Vagina (tissue), 2 donors: ENCODE data around the gene GNPTG. TPM values are rescaled to one million over a fixed set of nuclear protein-coding genes. Genes with fewer than 3 reads are reported as not detected.

ENCODE experiments used
- DNase-seq, 2 donors: peaks; one replicate each; pipeline ENCODE4 v3.0.0-alpha.2; 2017; ENCODE audit errors: extremely low spot score in 2 of 2
- H3K27ac ChIP-seq: fragments of 200-600 bp; sonication (generic); one replicate; pipeline ENCODE4 v1.5.1; 2019
- H3K27me3 ChIP-seq: fragments of 200-600 bp; sonication (generic); one replicate; pipeline ENCODE4 v1.5.1; 2019
- H3K36me3 ChIP-seq, 2 donors: fragments of 200-600 bp; sonication (generic); one replicate each; pipeline ENCODE4 v1.5.1; 2017 to 2019
- H3K4me1 ChIP-seq: fragments of 200-600 bp; sonication (generic); one replicate; pipeline ENCODE4 v1.5.1; 2019
- H3K4me3 ChIP-seq, 2 donors: fragments of 200-600 bp; sonication (generic); 1 replicate in 1 of 2; 2 replicates in 1 of 2; pipeline ENCODE4 v1.5.1; 2016 to 2019
- H3K9me3 ChIP-seq: fragments of 200-600 bp; sonication (generic); one replicate; pipeline ENCODE4 v1.5.1; 2019
- POLR2A ChIP-seq, 2 donors: fragments of 450-650 bp; IDR thresholded peaks; one replicate each; pipeline ENCODE4 v1.6.1; 2017; ENCODE audit warnings: antibody characterized with exemption in 2 of 2, mild to moderate bottlenecking in 2 of 2, moderate library complexity in 2 of 2
- POLR2AphosphoS5 ChIP-seq, 2 donors: sonication (generic); formaldehyde crosslinking; IDR thresholded peaks; one replicate each; pipeline ENCODE4 v1.9.0; 2017; ENCODE audit warnings: antibody characterized with exemption in 2 of 2, mild to moderate bottlenecking in 2 of 2, low read depth in 1 of 2; ENCODE audit not compliant: insufficient read depth in 1 of 2
- intact Hi-C: fragments of 100-400 bp; cut with DNase I; formaldehyde crosslinking; loops from one replicate; pipeline ENCODE4 v1.15.1; 2023
- total RNA-seq: library from RNA; depleted of rRNA; stranded (reverse); fragments of >200 nt; gene quantifications from one replicate; pipeline ENCODE4 v1.2.3, GENCODE V29; 2016
- TF ChIP-seq, protein P1 (sequence below), 3 experiments: fragments of 450-650 bp in 2 of 3; fragments of 200-600 bp in 1 of 3; sonication (generic) in 1 of 3; IDR thresholded peaks; one replicate each; pipeline ENCODE4 v1.5.1; 2017 to 2019; ENCODE audit warnings: antibody characterized with exemption in 3 of 3, mild to moderate bottlenecking in 2 of 3, moderate library complexity in 2 of 3

The GNPTG gene
- total RNA-seq, 1 donor from 2014 or later: 63.3 TPM

DNA sequence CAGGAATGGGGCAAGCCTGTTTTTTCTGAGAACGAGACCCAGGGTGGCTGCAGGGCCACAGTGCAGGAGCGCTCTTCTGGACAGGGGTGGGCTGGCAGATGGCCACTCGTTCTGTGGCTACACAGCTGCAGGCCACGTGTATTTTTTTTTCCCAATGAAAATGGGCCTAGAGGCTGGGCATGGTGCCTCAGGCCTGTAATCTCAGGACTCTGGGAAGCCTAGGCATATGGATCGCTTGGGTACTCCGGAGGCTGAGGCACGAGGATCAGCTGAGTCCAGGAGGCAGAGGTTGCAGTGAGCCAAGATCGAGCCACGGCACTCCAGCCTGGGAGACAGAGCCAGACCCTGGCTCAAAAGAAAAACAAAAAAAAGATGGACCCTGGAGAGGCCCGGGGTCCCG lies 56.0 kb downstream of the GNPTG start:
- peak overlapping the region; percentile 34 for H3K27ac ChIP-seq
- H3K9me3 ChIP-seq: no peaks in the 10 kb centered on the region
- H3K4me1 ChIP-seq: peaks cover 40% of the 10 kb centered on the region
- H3K27me3 ChIP-seq: no peaks in the 10 kb centered on the region
- TF ChIP-seq, protein P1, sequence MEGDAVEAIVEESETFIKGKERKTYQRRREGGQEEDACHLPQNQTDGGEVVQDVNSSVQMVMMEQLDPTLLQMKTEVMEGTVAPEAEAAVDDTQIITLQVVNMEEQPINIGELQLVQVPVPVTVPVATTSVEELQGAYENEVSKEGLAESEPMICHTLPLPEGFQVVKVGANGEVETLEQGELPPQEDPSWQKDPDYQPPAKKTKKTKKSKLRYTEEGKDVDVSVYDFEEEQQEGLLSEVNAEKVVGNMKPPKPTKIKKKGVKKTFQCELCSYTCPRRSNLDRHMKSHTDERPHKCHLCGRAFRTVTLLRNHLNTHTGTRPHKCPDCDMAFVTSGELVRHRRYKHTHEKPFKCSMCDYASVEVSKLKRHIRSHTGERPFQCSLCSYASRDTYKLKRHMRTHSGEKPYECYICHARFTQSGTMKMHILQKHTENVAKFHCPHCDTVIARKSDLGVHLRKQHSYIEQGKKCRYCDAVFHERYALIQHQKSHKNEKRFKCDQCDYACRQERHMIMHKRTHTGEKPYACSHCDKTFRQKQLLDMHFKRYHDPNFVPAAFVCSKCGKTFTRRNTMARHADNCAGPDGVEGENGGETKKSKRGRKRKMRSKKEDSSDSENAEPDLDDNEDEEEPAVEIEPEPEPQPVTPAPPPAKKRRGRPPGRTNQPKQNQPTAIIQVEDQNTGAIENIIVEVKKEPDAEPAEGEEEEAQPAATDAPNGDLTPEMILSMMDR (IDR thresholded peaks at IDR 0.05): no peak
- TF ChIP-seq POLR2A (IDR thresholded peaks at IDR 0.05) (no peak), POLR2AphosphoS5 (IDR thresholded peaks at IDR 0.05; ENCODE audit: insufficient read depth in 1 of 2, low read depth in 1 of 2) (no peak)
- H3K4me3 ChIP-seq: peak overlapping the region; percentile 44 to 45
- peaks cover 0 to 33% of the 10 kb centered on the region in 2 donors for H3K36me3 ChIP-seq
- intact Hi-C loops: no loop called here
- DNase-seq: no peak

DNA sequence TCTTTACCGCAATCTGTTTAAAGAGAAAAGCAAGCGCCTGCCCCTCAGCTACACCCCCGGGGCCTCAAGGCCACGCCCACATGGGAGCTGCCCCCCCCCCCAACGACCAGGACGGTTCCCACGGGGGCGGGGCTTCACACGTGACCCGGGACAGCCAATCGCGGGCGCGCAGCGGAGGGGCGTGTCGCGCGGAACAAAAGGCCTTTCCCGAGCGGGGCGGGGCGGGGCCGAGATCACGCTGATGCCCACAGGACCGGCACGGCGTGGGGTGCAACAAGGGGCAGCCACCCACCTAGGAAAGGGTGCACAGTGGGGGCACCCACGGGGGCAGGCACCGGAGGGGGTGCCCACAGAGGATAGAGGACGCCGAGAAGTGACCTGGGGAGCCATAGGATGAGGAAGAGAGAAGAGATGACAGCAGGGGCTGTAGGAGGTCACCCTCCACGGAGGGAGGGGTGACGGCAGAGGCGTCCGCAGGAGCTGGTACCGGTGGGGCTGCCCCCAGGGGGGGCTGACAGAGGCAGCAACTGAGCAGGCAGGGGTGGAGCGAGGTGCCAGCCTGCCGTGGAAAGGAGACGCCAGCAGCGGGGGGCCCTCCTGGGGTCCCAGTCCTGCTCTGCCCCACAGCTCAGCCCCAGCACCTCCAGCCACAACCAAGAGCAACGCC lies 56.6 kb downstream of the GNPTG start:
- Histone ChIP-seq H3K4me3 (peak overlapping the region; percentile 44 to 45), H3K27ac (peak overlapping the region; percentile 34), H3K4me1 (peaks cover 45% of the 10 kb centered on the region), H3K36me3 (peaks cover 0 to 29% of the 10 kb centered on the region in 2 donors), H3K9me3 (no peaks in the 10 kb centered on the region), H3K27me3 (no peaks in the 10 kb centered on the region)
- intact Hi-C loops: no loop called here
- TF ChIP-seq POLR2AphosphoS5 (IDR thresholded peaks at IDR 0.05; ENCODE audit: insufficient read depth in 1 of 2, low read depth in 1 of 2): peak; percentile 54 to 81
- no peak for TF ChIP-seq POLR2A (IDR thresholded peaks at IDR 0.05)
- TF ChIP-seq, protein P1 (IDR thresholded peaks at IDR 0.05): peak in 1 of 3 experiments; percentile 17
- peak in 1 of 2 donors; percentile 93 for DNase-seq

DNA sequence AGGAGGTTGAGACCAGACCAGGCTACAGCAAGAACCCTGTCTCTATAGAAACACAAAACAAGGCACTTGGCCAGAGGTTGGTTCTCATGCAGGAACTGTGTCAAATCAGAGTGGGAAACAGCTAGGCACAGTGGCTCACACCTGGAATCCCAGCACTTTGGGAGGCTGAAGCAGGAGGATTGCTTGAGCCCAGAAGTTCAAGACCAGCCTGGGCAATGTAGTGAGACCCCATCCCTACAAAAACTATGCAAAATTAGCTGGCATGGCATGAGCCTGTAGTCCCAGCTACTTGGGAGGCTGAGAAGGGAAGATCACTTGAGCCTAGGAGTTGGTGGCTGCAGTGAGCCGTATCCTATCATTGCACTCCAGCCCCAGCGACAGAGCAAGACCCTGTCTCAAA lies 61.1 kb downstream of the GNPTG start:
- peaks cover 48% of the 10 kb centered on the region for H3K4me1 ChIP-seq
- TF ChIP-seq POLR2A (IDR thresholded peaks at IDR 0.05) (no peak), POLR2AphosphoS5 (IDR thresholded peaks at IDR 0.05; ENCODE audit: insufficient read depth in 1 of 2, low read depth in 1 of 2) (no peak)
- TF ChIP-seq, protein P1 (IDR thresholded peaks at IDR 0.05): no peak
- no peaks in the 10 kb centered on the region for H3K9me3 ChIP-seq
- no peaks in the 10 kb centered on the region for H3K27me3 ChIP-seq
- no peak overlapping the region for H3K4me3 ChIP-seq
- no peak for DNase-seq
- intact Hi-C loops: loop anchor here (10.0 kb wide), 1 partner anchor 48 kb away; no protein-coding TSS in a partner anchor
- H3K27ac ChIP-seq: no peak overlapping the region
- H3K36me3 ChIP-seq: peaks cover 0 to 21% of the 10 kb centered on the region in 2 donors

Other genes starting within 250 kb of the GNPTG start
- 10.8 TPM for gene CACNA1H, start 198.8 kb upstream of the GNPTG start, total RNA-seq
- not detected for gene TPSG1, start 126.7 kb upstream of the GNPTG start, total RNA-seq
- gene TPSB2, start 121.7 kb upstream of the GNPTG start, total RNA-seq: 59.7 TPM
- 70.0 TPM for gene TPSAB1, start 111.2 kb upstream of the GNPTG start, total RNA-seq
- 7.1 TPM for gene TPSD1, start 95.9 kb upstream of the GNPTG start, total RNA-seq
- gene UBE2I, start 42.3 kb upstream of the GNPTG start, total RNA-seq: 51.3 TPM
- 4.2 TPM for gene BAIAP3, start 18.3 kb upstream of the GNPTG start, total RNA-seq
- gene TSR3, start 53 bp upstream of the GNPTG start, total RNA-seq: 60.6 TPM
- 32.9 TPM for gene UNKL, start 62.8 kb downstream of the GNPTG start, total RNA-seq
- 3.7 TPM for gene UQCC4, start 68.8 kb downstream of the GNPTG start, total RNA-seq
- gene PERCC1, start 79.1 kb downstream of the GNPTG start, total RNA-seq: not detected
- gene CCDC154, start 92.6 kb downstream of the GNPTG start, total RNA-seq: not detected
- 49.8 TPM for gene CLCN7, start 123.1 kb downstream of the GNPTG start, total RNA-seq
- gene PTX4, start 137.0 kb downstream of the GNPTG start, total RNA-seq: not detected
- gene TELO2, start 141.4 kb downstream of the GNPTG start, total RNA-seq: 23.8 TPM
- 33.1 TPM for gene TMEM204, start 181.7 kb downstream of the GNPTG start, total RNA-seq